Right cardiac atrium (tissue), 5 donors: ENCODE measurements around the gene LDHA. TPM values are rescaled to one million over a fixed set of nuclear protein-coding genes. Genes with fewer than 3 reads are reported as not detected.

Experiments used
- ATAC-seq, 2 donors: fragments of 200-7000 bp; cut with Tn5 transposase; one replicate each; pipeline versions ENCODE4 v1.8.0 to v1.9.1; 2020; ENCODE audit warnings: moderate library complexity in 2 of 2, mild to moderate bottlenecking in 1 of 2
- DNase-seq, 3 donors: peaks; one replicate each; pipeline ENCODE4 v3.0.0-alpha.2; 2020
- H3K27ac ChIP-seq: one replicate; pipeline ENCODE4 v1.5.1; 2013; ENCODE audit warnings: mild to moderate bottlenecking, low read length, control low read depth, moderate library complexity
- H3K27me3 ChIP-seq: one replicate; pipeline ENCODE4 v1.6.1; 2013; ENCODE audit not compliant: control insufficient read depth, insufficient read depth
- H3K4me1 ChIP-seq: one replicate; pipeline ENCODE4 v1.6.1; 2013; ENCODE audit warnings: low read length; ENCODE audit not compliant: control insufficient read depth, insufficient read depth
- H3K4me3 ChIP-seq: one replicate; pipeline ENCODE4 v1.5.1; 2013; ENCODE audit warnings: low read length, control low read depth
- H3K9me3 ChIP-seq: one replicate; pipeline ENCODE4 v1.6.1; 2013; ENCODE audit warnings: low read length; ENCODE audit not compliant: control insufficient read depth
- whole genome bisulfite sequencing: extraction: QIAGEN DNeasy Blood & Tissue Kit; methylation state at CpG from one replicate; pipeline ENCODE4 v1.1.7; 2013; 5-methylcytosine and 5-hydroxymethylcytosine counted together
- intact Hi-C, 4 donors: fragments of 100-400 bp; cut with DNase I; formaldehyde crosslinking; loops; one replicate each; pipeline versions ENCODE4 v1.11.0 to v1.14.0; 2022 to 2023
- polyA plus RNA-seq: library from polyadenylated mRNA; stranded (reverse); fragments of 200-250 nt; gene quantifications from one replicate; pipeline ENCODE4 v1.2.3, GENCODE V29; 2013
- total RNA-seq, 4 donors: library from RNA; stranded (reverse); fragmentation: NEBNext Ultra II Directional; extraction: Animal tissue kit (Norgen Biotek cat#: 25700); gene quantifications; one replicate each; pipeline ENCODE4 v1.2.1, GENCODE V29; 2021
- donor health status: healthy with polysubstance abuse.
- donor health status: DM: no; HTN: yes; CAD: no.
- donor health status: DM: no; HTN: no; CAD: no.
- donor health status: DM: no; HTN: yes; CAD: no; lungs with severe emphysema.
- donor health status: DM: yes; HTN: yes; CAD: no.

The LDHA gene
- total and polyA plus RNA-seq, 5 donors = 224 to 399 (median 329) TPM

- intact Hi-C loops = no loop called here
- Histone ChIP-seq H3K27ac (no peak overlapping the region), H3K4me3 (no peak overlapping the region), H3K27me3 (no peaks in the 10 kb centered on the region), H3K4me1 (no peaks in the 10 kb centered on the region), H3K9me3 (no peaks in the 10 kb centered on the region)
- WGBS = 74% methylated on average over 2 of the region's 2 CpGs
- no peak for ATAC-seq
- no peak for DNase-seq
These were observed 25.0 kb upstream of the LDHA start for GRCh38 chr11:18369398-18369797.

- ATAC-seq = no peak
- Histone ChIP-seq H3K4me3 (no peak overlapping the region), H3K27ac (no peak overlapping the region), H3K27me3 (no peaks in the 10 kb centered on the region), H3K4me1 (no peaks in the 10 kb centered on the region), H3K9me3 (no peaks in the 10 kb centered on the region)
- no peak for DNase-seq
- intact Hi-C loops = no loop called here
- WGBS = 74% methylated on average over 2 of the region's 2 CpGs
These were observed 23.1 kb upstream of the LDHA start for GRCh38 chr11:18371279-18371678.

- ATAC-seq (no peak), DNase-seq (no peak)
- no peaks in the 10 kb centered on the region for H3K4me1 ChIP-seq
- no peaks in the 10 kb centered on the region for H3K27me3 ChIP-seq
- intact Hi-C loops = no loop called here
- H3K27ac ChIP-seq = no peak overlapping the region
- WGBS = 91% methylated on average over 2 of the region's 2 CpGs
- no peak overlapping the region for H3K4me3 ChIP-seq
- no peaks in the 10 kb centered on the region for H3K9me3 ChIP-seq
These were observed 22.2 kb upstream of the LDHA start for GRCh38 chr11:18372201-18372600.

- no peak for ATAC-seq
- Histone ChIP-seq H3K9me3 (no peaks in the 10 kb centered on the region), H3K27me3 (no peaks in the 10 kb centered on the region), H3K27ac (no peak overlapping the region), H3K4me1 (no peaks in the 10 kb centered on the region), H3K4me3 (no peak overlapping the region)
- DNase-seq = no peak
- 92% methylated on average over 2 of the region's 2 CpGs for WGBS
- intact Hi-C loops = no loop called here
These were observed 19.4 kb upstream of the LDHA start for GRCh38 chr11:18374956-18375355.

- Histone ChIP-seq H3K27ac (no peak overlapping the region), H3K9me3 (no peaks in the 10 kb centered on the region), H3K27me3 (no peaks in the 10 kb centered on the region), H3K4me3 (no peak overlapping the region), H3K4me1 (no peaks in the 10 kb centered on the region)
- intact Hi-C loops = no loop called here
- 98% methylated on average over 1 of the region's 1 CpG for WGBS
- DNase-seq (no peak), ATAC-seq (no peak)
These were observed 18.4 kb upstream of the LDHA start for GRCh38 chr11:18375941-18376340.

- DNase-seq (no peak), ATAC-seq (no peak)
- H3K4me1 ChIP-seq = peaks cover 16% of the 10 kb centered on the region
- no peak overlapping the region for H3K4me3 ChIP-seq
- no peaks in the 10 kb centered on the region for H3K27me3 ChIP-seq
- 66% methylated on average over 2 of the region's 2 CpGs for WGBS
- no peaks in the 10 kb centered on the region for H3K9me3 ChIP-seq
- H3K27ac ChIP-seq = no peak overlapping the region
- intact Hi-C loops = no loop called here
These were observed 15.2 kb upstream of the LDHA start for GRCh38 chr11:18379201-18379600.

- Histone ChIP-seq H3K9me3 (no peaks in the 10 kb centered on the region), H3K4me1 (peaks cover 20% of the 10 kb centered on the region), H3K27ac (peak overlapping the region; percentile 100), H3K27me3 (no peaks in the 10 kb centered on the region), H3K4me3 (no peak overlapping the region)
- intact Hi-C loops = no loop called here
- DNase-seq (peak; percentile 82 to 92 (median 91)), ATAC-seq (peak; percentile 97 to 98)
- WGBS = 13% methylated on average over 9 of the region's 9 CpGs
These were observed 10.8 kb upstream of the LDHA start for GRCh38 chr11:18383388-18384156.

- no peak overlapping the region for H3K4me3 ChIP-seq
- WGBS = 6% methylated on average over 3 of the region's 3 CpGs
- peak; percentile 87 to 88 for ATAC-seq
These were observed 10.2 kb upstream of the LDHA start for GRCh38 chr11:18384157-18384641.

GRCh38 chr11:18390088-18390487 is 4.3 kb upstream of the LDHA start:
- intact Hi-C loops = loop anchor here in 1 of 4 donors (10.0 kb wide), 1 partner anchor 135 kb away; the partner anchor contains the start of gene TSG101
- no peak overlapping the region for H3K27ac ChIP-seq
- 90% methylated on average over 3 of the region's 3 CpGs for WGBS
- no peaks in the 10 kb centered on the region for H3K9me3 ChIP-seq
- DNase-seq = no peak
- H3K4me3 ChIP-seq = no peak overlapping the region
- ATAC-seq = no peak
- no peaks in the 10 kb centered on the region for H3K4me1 ChIP-seq
- no peaks in the 10 kb centered on the region for H3K27me3 ChIP-seq

More at GRCh38 chr11:18384157-18384641, 10.2 kb upstream of the LDHA start:
- peaks cover 20% of the 10 kb centered on the region for H3K4me1 ChIP-seq
- intact Hi-C loops = no loop called here
- H3K27ac ChIP-seq = peak overlapping the region; percentile 100
- peak; percentile 62 to 82 (median 73) for DNase-seq
- no peaks in the 10 kb centered on the region for H3K27me3 ChIP-seq
- H3K9me3 ChIP-seq = no peaks in the 10 kb centered on the region

GRCh38 chr11:18392434-18393321 is 1.7 kb upstream of the LDHA start:
- intact Hi-C loops = loop anchor here in 1 of 4 donors (10.0 kb wide), 1 partner anchor 132 kb away; the partner anchor contains the start of gene TSG101
- 87% methylated on average over 4 of the region's 4 CpGs for WGBS
- H3K27me3 ChIP-seq = no peaks in the 10 kb centered on the region
- no peak for DNase-seq
- H3K4me1 ChIP-seq = no peaks in the 10 kb centered on the region
- H3K27ac ChIP-seq = no peak overlapping the region
- H3K9me3 ChIP-seq = no peaks in the 10 kb centered on the region
- no peak for ATAC-seq
- H3K4me3 ChIP-seq = no peak overlapping the region
